CD4-positive, alpha-beta T cell treated with Interleukin-4 for 1 hour (primary cell): ENCODE measurements around the gene DPYD.
A peak's percentile ranks its signal among the peaks of the same experiment; 100 is the strongest.

Source experiments
- DNase-seq, 2 donors: peaks; one replicate each; pipeline ENCODE4 v3.0.0-alpha.2; 2020 to 2022

Gene DPYD

GRCh38 chr1:97906567-97907241 lies 14.1 kb downstream of the DPYD start:
- DNase-seq = peak in 1 of 2 donors; percentile 51

GRCh38 chr1:97905141-97905940 lies 15.5 kb downstream of the DPYD start:
- no peak for DNase-seq

- DNase-seq = no peak
These were observed 16.3 kb downstream of the DPYD start for GRCh38 chr1:97904534-97904933.

- no peak for DNase-seq
These were observed 17.2 kb downstream of the DPYD start for GRCh38 chr1:97903626-97904025.

GRCh38 chr1:97902067-97902466 lies 18.8 kb downstream of the DPYD start:
- no peak for DNase-seq

GRCh38 chr1:97901017-97901658 lies 19.7 kb downstream of the DPYD start:
- DNase-seq = peak in 1 of 2 donors; percentile 16

- DNase-seq = no peak
These were observed 21.9 kb downstream of the DPYD start for GRCh38 chr1:97898948-97899347.

- DNase-seq = no peak
These were observed 25.6 kb downstream of the DPYD start for GRCh38 chr1:97895278-97895677.

GRCh38 chr1:97893844-97894243 lies 27.0 kb downstream of the DPYD start:
- DNase-seq = no peak

- no peak for DNase-seq
These were observed 34.6 kb downstream of the DPYD start for GRCh38 chr1:97886199-97886598.

- DNase-seq = no peak
These were observed 37.0 kb downstream of the DPYD start for GRCh38 chr1:97883823-97884222.

- no peak for DNase-seq
These were observed 43.5 kb downstream of the DPYD start for GRCh38 chr1:97877307-97877706.

GRCh38 chr1:97875996-97876395 lies 44.8 kb downstream of the DPYD start:
- DNase-seq = no peak

- no peak for DNase-seq
These were observed 50.2 kb downstream of the DPYD start for GRCh38 chr1:97870589-97870988.

GRCh38 chr1:97869441-97869840 lies 51.4 kb downstream of the DPYD start:
- no peak for DNase-seq

- DNase-seq = no peak
These were observed 53.7 kb downstream of the DPYD start for GRCh38 chr1:97867127-97867526.

- no peak for DNase-seq
These were observed 56.2 kb downstream of the DPYD start for GRCh38 chr1:97864615-97865014.

- no peak for DNase-seq
These were observed 67.6 kb downstream of the DPYD start for GRCh38 chr1:97853221-97853620.

GRCh38 chr1:97849345-97850340 lies 71.2 kb downstream of the DPYD start:
- no peak for DNase-seq

- no peak for DNase-seq
These were observed 75.0 kb downstream of the DPYD start for GRCh38 chr1:97845805-97846204.

- DNase-seq = no peak
These were observed 76.2 kb downstream of the DPYD start for GRCh38 chr1:97844552-97845089.

GRCh38 chr1:97841338-97841737 lies 79.5 kb downstream of the DPYD start:
- DNase-seq = no peak
